Right renal pelvis (tissue), 4 donors: Measurements from ENCODE around the gene IGF2BP3. TPM values are rescaled to one million over a fixed set of nuclear protein-coding genes. Genes with fewer than 3 reads are reported as not detected.

Experiments
- DNase-seq, 4 donors: peaks; one replicate each; pipeline ENCODE4 v3.0.0-alpha.2; 2013; ENCODE audit warnings: low read depth in 4 of 4, low spot score in 3 of 4, missing footprints in 1 of 4
- polyA plus RNA-seq, 4 donors: library from polyadenylated mRNA; unstranded; fragments of 120-200 nt; gene quantifications; one replicate each; pipeline ENCODE4 v1.2.1, GENCODE V29; 2013; ENCODE audit not compliant: insufficient read length in 4 of 4

The IGF2BP3 gene
- polyA plus RNA-seq, 4 donors = 54.5 to 68.8 (median 63.4) TPM

DNA sequence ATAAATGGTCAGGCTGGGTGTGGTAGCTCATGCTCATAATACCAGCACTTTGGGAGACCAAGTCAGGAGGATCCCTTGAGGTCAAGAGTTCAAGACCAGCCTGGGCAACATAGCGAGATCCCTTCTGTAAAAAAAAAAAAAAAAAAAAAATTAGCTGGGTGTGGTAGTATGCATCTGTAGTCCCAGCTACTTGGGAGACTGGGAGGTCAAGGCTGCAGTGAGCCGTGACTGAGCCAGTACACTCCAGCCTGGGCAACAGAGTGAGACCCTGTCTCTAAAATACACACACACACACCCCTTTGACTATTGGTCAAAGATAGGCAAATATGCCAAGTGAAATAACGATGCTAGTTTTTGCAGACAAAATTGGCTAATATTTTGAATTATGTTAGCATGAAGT is 80.6 kb downstream of the IGF2BP3 start:
- no peak for DNase-seq

DNA sequence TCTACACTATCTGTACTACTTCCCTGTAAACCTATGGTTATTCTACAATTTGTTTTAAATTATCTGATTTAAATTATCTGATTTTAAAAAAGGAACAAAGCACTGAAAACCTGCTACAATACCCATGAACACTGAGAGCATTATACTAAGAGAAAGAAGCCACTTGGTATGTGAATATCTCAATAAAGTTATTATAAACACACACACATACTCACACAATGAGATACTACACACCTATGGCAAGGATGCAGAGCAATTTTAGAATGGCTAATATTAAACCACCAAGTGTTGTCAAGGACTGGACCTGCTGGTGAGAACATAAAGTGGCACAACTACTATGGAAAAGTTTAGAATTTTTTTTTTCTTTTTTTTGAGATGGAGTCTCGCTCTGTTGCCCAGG is 82.7 kb downstream of the IGF2BP3 start:
- no peak for DNase-seq

DNA sequence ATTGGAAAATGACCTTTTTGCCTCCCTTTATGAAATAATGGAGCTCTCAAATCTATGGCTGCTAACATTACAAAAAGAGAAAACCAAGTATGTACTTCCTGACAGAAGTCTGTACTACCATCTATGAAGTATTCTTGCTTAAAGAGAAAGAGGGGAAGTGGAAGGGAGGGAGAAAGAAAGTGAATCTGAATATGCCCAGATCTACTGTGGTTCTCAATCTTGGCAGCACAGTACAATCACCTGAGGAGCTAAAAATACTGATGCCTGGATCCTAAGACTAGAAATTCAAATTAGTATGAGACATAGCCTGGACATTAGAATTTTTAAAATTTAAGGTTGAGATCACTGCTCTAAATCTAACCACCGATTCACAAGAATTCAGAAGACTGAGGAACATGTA is 85.2 kb downstream of the IGF2BP3 start:
- no peak for DNase-seq

DNA sequence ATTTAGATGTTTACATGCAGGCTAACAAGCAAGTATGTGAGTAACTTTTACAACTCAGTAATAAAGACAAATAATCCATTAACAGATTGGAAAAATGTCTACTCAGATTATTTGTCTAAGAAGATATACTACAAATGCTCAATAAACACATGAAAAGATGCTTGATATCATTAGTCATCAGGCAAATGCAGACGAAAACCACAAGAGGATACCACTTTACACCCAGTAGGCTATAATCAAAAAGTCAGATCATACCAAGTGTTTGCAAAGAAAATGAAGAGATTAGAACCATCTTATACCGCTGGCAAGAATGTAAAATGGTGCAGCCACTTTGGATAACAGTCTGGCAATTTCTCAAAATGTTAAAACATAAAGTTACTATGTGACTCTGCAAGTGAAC is 87.1 kb downstream of the IGF2BP3 start:
- DNase-seq = no peak

DNA sequence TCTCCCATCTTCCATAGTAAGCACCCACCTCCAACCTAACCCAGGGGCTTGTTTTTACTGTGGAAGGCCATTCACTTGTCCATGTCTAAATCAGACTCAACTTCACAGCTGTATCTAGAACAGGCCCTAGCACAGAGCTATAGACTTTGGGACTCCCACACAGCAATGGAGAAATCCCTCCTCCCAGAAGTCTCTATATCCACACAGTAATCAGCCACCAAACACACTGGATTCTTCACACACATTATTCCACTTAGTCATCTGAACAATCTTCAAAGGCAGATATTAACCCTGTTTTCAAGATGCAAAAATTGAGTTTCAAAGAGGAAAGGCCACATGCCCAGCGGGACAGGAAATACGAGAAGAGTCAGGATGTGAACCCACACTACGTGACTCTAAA is 89.3 kb downstream of the IGF2BP3 start:
- DNase-seq = no peak

DNA sequence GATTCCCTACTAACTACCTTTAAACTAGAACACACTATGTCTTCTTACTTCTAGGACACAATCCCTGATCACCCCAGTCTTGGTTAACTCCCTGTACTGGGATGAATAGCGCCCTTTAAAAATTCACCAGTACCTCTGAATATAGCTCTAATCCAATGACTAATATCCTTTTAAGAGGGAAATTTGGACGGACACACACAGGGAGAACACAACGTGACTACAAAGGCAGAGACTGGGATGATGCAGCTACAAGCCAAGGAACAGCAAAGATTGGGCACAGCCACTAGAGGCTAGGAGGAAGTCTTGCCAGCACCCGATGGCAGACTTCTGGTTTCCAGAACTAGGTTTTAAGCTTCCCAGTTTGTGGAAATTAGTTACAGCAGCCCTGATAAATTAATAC is 89.7 kb downstream of the IGF2BP3 start:
- no peak for DNase-seq

DNA sequence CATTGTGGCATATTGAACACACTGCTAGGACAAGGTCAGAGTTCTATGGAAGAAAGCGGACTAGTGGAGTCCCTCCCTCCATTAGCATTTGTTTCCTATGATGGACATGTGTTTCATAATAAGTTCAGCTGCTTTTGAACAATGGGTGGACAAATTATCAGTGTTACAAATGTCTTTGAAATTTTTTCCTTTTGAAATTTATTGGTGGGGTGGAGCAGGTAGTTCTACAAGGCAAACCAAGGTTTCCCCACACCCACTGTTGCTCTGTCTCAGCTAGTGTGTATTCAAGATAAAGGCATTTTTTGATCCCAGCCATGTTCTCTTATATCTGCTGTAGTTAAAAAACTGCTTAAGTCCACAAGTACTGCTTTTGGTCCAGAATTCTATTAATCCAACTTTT is 91.3 kb downstream of the IGF2BP3 start:
- no peak for DNase-seq

DNA sequence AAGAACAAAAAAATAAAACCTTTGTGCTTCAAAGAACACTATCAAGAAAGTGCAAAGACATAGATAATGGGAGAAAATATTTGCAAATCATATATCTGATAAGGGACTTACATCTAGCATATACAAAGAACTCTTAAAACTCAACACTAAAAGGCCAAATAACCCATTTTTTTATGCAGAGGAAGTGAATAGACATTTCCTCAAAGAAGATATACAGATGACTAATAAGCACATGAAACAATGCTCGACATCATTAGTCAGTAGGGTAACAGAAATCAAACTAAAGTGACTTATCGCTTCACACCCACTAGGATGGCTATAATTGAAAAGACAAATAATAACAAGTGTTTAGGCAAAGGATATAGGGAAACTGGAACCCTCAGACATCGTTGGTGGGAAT is 93.2 kb downstream of the IGF2BP3 start:
- no peak for DNase-seq

DNA sequence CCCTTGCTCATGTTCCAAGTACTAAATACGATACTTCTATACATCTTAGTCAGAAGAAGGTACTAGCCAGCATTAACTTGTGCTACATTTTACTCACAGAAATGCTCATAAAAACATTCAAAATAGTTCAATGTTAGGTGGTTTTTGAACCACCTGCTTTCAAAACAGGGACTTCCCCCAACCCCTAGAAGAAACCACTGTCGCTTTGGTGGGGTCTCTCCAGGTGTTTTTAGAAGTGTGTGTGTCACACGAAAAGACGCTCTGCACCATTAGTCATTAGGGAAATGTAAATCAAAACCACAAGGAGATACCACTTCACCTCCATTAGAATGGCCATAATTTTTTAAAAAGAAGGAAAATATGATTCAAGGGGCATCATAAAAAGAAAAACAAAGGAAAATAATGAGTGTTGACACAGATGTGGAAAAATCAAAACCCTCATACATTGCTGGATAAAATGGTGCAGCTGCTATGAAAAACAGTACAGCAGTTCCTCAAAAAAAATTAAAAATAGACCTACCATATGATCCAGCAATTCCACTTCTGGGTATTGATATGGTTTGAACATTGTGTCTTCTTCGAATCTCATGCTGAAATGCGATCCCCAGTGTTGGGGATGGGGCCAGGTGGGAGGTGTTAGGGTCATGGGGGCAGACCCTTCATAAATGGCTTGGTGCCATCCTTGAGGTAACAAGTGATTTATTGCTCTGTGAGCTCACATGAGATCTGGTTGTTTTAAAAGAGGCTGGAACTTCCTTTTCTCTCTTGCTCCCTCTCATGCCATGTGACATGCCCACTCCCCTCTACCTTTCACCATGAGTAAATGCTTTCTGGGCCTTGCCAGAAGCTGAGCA is 96.9 kb downstream of the IGF2BP3 start:
- no peak for DNase-seq

DNA sequence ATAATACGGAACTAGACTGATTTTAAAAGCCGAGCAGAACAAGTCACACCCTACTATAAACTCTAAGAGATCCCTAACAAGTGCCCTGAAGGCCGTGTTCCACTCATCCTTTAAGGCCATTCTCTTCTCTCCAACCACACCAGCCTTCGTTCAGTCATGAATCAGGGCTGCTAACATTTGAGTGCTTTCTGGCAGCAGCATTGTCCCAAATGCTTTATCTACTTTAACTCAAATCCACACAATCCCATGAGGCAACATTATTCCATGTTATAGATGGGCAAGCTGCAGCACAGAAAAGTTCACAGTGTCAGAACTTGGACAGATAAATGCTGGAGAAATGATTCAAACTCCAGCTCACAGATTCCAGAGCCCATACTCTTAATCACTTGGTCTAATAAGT is 97.7 kb downstream of the IGF2BP3 start:
- no peak for DNase-seq

DNA sequence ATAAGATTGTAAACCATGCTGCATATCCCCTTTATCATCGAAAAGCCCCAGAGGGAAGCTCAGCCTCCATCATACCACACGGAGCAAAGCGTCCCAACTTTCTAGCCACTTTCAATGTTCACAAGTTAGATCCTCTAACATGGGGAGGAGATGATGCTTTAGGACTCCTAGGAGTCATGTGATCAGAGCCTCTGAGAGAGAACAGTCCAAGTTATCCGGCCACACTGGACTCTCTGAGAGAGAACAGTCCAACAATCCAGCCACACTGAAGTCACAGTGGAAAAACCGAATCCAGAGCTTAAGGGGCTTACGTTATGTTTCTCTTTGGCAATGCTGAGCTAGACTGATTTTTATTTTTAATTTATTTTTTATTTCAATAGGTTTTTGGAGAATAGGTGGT is 98.6 kb downstream of the IGF2BP3 start:
- no peak for DNase-seq

DNA sequence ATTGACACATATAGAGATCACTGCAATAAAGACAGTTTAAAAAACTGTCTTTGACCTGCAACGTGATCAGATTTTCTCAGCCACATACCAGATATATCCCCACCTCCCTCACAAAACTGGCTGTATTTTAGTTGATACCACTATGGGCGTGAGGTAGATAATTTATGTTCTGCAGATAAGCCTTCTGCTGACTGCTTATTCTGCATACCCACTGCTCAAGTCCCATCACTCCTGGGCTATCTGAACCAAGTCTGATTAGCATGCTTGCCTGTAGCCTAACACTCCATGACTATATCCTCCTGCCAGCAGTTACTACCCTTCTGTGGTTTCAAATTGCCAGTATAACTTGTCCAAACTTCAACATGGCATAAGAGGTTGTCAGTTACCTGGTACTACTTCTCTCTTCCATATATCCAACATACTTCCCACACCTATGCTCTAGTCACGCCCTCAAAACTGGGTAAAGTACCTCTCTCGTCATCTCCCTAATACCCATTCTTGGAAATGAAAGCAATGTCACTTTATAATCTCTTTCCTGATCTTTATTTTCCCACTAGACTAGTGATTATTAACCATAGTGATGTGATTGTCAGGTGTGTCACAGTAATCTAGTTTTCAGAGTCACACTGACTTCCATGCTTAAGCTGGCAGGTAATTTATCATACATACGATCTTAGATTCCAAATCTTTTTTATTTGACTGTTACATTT is 100.4 kb downstream of the IGF2BP3 start:
- no peak for DNase-seq

DNA sequence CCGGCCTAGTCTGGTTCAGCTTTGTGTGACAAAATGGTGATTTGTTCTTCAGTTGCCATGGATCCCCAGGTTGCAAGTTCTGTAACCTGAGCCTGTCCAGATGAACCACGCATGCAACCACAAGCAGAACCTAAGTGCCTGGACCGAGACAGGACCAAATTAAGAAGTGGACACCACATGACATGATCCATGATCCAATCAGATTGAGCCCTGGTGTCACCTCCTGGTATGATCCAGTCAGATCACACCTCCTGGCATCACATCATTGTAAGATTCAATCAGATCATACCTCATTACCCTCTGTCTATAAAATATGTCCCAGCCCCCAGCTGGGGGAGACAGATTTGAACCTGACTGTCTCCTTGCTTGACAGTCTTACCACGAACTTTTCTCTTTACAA is 101.2 kb downstream of the IGF2BP3 start:
- DNase-seq = no peak

DNA sequence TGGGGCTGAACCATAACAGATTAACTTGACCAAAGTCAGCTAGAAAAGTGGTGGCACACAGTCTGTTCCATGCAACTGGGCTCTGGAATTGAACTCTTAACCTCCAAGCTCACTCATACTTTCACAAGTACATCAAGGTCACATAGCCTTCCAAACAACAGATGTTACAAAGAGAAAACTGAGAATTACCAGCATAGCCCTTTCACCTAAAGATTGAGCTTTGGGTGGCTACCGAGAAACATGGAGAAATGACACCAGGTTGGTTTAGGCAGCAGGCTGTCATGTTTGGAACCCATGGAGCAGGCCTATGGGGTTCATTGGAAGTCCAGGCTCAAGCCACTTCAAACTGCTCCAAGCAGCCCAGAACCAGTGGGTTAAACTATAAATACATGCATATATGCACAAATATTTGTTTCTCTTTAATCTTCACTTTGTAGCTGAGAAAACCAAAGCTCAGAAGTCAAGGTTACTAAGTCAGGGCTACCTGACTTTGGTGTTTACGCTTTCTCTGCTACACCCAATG is 112.1 kb downstream of the IGF2BP3 start:
- no peak for DNase-seq

DNA sequence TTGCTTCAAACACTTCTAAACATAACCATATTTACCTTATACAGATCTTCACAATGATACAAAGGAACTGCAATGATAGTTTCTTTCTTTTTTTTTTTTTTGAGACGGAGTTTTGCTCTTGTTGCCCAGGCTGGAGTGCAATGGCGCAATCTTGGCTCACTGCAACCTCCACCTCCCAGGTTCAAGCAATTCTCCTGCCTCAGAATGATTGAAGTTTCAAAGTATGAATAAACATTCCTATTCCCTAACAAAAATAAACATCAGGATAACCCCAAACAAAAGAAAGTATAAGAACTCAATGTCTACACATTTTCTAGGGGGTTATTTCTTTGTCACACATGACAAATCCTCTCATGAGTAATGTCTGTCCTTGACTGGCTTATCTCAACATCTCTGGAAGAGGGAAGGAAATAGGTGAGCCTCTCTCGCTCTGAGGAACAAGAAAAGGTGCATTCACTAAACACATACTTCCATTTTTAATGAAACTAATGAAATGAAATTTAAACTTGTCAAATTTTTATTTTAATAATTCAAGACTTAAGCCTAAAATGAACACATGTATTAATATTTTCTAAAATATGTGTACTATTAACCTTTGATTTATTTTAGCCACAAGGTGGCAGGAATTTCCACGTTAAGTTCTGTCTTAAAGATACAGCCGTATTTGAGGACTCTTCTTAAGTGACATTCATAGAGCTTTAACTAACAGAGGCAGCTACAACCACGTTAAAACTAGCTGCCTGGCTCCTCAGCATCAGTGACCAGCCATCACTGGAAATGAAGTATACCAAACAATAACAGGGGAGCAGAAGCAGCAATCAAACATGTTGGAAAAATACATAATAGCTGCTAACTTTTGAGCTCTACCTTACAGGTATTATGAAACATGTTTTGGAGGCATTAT is 112.8 kb downstream of the IGF2BP3 start:
- no peak for DNase-seq

DNA sequence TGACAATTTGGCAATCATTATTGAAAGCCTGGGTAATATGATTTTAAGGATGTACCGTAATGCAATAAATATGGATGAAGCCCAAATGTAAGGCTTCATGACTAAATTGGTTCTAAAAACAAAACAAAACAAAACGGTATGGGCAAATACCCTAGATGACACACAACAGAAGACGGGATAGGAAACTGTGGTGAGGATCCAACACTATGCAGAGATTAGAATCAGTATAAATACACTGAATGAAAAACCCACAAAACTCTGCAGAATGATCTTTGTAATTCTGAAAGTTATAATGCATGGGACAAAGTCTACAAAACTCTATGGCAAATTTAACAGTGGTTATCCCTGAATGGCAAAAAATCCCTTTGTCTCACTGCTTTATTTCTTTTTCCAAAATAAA is 113.6 kb downstream of the IGF2BP3 start:
- DNase-seq = no peak

DNA sequence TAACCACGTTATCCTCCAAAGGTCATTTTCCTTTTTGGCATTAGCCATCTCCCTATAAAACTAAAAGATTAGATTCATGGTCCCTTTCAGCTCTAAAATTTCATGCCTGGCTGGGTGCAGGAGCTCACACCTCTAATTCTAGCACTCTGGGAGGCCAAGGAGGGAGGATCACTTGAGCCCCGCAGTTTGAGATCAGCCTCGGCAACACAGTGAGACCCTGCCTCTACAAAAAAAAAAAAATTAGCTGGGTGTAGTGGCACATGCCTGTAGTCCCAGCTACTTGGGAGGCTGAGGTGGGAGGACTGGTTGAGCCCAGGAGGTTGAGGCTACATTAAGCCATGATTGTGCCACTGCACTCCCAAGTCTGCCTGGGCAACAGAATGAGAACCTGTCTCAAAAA is 114.1 kb downstream of the IGF2BP3 start:
- no peak for DNase-seq

DNA sequence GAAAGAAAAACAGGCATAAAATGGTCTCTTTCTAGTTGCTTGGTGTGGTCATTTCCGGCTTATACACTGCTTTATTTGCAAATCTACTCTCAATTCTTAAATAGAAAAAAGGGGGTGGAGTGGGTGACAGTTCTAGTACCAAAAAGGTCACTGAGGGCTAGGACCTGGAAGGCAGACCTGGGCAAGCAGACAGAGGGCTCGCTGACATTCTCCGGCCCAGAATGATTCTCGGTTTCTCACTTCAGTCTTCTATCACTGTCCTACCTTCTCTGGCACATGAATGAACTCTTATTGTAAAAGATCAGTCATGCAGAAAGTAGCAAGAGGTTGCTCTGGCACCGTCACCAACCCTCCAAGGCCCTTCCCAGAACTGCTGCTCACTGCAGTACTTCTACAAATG is 117.1 kb downstream of the IGF2BP3 start:
- DNase-seq = no peak

DNA sequence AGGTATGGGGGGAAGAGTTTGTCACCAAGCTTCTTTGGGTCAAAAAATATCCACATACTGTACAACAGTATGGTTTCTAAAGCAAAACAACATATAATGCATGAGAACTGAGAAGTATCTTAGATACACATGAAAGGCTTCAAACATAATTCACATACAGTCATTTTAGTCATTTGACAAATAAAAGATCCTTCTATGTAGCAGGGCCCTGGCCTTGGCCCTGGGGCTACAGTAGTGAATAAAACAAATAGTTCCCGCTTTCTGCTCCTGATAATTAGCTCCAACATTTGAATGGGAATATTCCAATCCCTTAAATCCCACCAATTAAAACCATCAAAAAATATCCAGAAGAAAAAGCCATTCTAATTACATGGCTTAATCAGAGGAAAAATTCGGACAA is 119.8 kb downstream of the IGF2BP3 start:
- DNase-seq = no peak

DNA sequence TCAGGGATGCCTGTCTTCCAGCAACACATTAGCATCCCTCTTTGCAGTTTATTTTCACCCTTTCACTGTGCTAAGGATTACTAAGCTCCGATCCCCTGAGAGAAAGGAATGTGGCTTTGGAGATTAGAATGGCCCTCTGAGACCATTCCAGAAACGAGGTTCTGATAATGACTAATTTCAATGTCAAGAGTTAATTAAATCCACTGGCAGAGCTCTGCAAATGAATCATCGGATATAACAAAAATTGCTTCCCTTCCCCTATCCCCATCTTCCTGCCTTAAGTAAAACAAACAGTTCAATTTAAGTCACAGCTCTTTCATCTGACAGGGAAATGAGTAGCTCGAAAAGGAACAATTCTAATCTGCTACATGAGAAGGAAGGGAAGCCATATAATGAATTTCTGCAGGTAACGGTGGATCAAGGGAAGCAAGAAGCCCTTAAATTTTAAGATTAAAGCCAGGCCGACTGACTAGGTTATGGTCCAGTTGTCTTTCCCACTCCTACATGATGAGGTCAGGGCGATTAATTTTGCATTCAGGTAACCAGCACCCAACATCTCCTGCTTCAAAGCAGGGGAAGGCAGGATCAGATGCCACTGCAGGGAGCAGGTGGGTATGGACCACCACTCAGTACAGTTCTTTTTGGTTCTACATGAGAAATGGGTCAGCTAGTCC is 120.7 kb downstream of the IGF2BP3 start:
- no peak for DNase-seq
